Ureter (tissue), 1 donor: Measurements from ENCODE around the gene PTPMT1. TPM values are rescaled to one million over a fixed set of nuclear protein-coding genes. Genes with fewer than 3 reads are reported as not detected.
A peak's percentile ranks its signal among the peaks of the same experiment; 100 is the strongest.
"Not testable (repeated sequence)": the region's sequence is repeated elsewhere in the genome, so short reads cannot be mapped to it uniquely, and the experiment has no call there.

Experiments used
- DNase-seq: peaks from one replicate; pipeline ENCODE4 v3.0.0-alpha.2; 2020; ENCODE audit warnings: low spot score
- total RNA-seq: library from RNA; stranded (reverse); gene quantifications from one replicate; pipeline ENCODE4 v1.2.4, GENCODE V29; 2023
- donor health status: DM: yes; HTN: yes; CAD: no.

The PTPMT1 gene
- total RNA-seq, 1 donor from 2014 or later, result 26.8 TPM

GRCh38 chr11:47546274-47546673 lies 19.1 kb upstream of the PTPMT1 start:
- DNase-seq, result not testable (repeated sequence)

DNA sequence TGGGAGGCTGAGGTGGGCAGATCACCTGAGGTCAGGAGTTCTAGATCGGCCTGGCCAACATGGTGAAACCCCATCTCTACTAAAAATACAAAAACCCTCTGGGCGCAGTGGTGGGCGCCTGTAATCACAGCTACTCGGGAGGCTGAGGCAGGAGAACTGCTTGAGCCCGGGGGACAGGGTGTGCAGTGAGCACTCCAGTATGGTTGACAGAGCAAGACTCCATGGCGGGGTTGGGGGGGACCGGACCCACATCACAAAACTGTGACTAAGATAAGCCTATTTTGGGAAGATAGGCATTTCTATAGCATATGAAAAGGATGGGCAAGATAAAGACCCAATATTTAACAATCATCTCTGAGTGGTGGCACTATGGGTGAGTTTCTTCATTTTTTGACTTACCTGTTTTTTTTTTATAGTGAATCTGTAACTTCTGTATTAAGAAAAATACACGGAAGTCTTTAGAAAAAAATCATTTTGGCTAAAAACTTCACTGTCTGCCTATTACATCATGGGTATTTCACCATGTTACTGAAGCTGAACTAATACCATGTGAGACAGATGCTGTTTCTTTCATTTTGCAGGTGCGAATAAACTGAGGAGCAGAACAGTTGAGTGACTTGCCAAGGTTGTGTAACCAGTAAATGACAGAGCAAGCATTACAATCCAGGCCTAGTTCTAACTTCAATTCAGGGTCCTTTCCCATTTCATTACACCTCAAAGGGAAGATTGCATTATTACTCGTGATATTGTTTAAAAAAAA lies 14.9 kb upstream of the PTPMT1 start:
- DNase-seq, result no peak

- no peak for DNase-seq
These were observed 14.3 kb upstream of the PTPMT1 start for GRCh38 chr11:47551086-47551485.

DNA sequence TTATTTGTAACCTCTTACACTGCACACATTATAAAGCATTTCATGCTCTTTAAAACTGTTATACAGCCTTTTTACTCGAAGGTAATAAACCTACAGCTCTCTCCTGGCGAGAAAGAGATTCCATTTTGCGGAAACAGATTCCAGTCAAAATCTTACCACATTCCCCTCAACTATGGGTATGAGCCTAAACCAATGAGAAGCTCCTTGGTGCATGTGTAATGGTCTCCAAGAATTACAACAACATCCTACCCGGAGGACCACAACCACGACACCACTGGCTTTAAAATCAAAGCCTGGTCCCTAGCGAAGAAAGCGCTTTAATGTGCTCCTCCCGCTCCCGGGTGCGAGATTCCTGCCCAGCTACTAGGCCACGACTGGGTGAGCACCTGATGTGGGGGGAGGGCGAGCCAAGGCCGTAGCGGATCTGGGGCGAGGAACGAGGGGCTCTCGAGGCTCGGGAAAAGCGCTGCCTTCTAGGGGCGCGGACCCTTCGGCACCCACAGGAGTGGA lies 13.3 kb upstream of the PTPMT1 start:
- DNase-seq, result no peak

DNA sequence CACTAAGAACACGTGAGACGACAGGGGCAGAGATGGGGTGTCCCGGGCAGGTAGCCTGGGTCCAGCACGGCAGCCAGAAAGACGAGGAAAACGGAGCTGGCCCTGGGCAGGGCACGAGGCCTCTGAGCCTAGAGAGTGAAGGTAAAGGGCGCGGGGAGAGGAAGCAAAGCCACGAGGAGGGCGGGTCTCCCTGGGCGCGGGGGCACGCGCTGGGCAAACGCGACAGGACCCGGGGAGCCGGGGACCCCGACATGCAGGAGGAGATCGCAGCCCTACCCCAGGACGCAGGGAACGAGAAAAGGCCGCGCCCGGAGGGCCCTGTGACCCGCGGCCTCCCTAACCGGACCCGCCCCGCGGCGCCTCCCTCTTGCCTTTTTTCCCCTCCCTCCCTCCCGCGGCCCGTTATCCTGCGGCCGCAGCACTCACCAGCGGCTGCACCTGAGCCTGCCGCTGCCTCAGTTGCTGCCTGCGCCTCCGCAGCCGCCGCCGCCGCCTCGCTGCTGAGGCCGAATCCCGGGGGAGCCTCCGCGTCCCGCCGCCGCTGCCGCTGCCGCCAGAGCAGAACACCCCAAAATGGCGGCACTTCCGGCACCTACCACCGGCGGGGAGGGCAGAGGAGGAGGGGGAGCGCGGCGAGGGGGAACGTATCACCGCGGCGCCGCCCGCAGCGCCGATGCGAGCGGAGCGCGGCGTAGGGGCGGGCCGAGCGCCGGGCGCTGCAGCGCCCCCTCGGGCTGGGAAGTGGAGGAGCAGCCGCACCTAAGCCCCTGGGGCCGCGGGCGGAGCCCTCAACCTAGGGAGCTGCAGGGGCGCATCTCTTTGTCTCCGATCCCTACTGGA lies 12.6 kb upstream of the PTPMT1 start, which contains the start of gene CELF1:
CELF1 (minus strand) TSS at position 567 of the 840 bp plus-strand sequence. CDS start 53,609 bp downstream, outside the sequence.
- peak; percentile 92 for DNase-seq

DNA sequence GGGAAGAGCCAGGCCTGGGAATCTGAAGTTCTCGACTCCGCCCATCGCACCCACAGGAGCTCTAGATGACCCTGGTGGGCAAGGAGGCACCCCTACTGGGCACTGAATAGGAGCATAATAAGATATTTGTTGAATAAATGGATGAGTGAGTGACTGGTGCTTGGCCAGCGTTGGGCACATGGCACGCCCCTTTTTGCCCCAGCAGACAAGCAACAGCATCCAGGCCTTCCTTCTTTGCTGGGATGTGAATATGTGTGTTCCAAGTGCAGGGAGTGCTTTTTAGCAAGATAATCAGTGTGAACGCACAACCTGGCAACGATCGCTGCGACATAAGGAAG lies 12.0 kb upstream of the PTPMT1 start:
- no peak for DNase-seq

- not testable (repeated sequence) for DNase-seq
These were observed 8.4 kb upstream of the PTPMT1 start for GRCh38 chr11:47557004-47557403.

DNA sequence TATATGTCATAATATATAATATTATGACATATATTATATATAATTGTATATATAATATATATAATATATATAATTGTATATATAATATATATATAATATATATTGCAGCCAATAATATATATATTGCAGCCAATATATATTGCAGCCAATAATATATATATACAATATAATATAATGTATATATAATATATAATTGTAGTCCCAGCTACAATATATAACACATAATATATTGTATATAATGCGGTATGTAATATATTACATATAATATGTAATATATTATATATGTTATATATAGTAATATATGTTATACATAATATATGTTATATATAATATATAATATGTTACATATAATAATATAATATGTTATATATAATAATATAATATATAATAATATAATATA lies 6.7 kb upstream of the PTPMT1 start:
- no peak for DNase-seq

GRCh38 chr11:47560426-47560825 lies 5.0 kb upstream of the PTPMT1 start:
- DNase-seq, result no peak

GRCh38 chr11:47562393-47562792 lies 3.0 kb upstream of the PTPMT1 start:
- not testable (repeated sequence) for DNase-seq

GRCh38 chr11:47564366-47564765 lies 1.0 kb upstream of the PTPMT1 start:
- DNase-seq, result not testable (repeated sequence)

DNA sequence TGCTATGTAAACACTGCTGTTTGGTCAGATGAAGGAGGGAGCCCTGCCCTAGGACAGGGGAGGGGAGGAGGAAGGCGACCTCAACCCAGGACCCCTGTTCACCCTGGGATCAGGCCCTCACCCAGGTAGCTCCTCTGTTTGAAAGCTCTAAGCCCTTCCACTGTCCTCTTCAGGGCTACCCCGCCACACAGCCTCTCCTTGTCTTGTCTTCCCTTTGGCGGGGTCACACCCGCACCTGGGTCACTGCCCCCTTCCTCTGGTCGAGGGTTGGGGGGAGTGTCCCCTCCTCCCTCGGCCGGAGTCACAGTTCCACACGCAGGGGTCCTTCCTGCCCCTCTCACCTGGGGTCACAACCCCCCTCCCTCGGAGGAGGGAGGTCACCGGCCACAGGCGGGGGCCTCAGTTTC lies 463 bp upstream of the PTPMT1 start:
- no peak for DNase-seq

DNA sequence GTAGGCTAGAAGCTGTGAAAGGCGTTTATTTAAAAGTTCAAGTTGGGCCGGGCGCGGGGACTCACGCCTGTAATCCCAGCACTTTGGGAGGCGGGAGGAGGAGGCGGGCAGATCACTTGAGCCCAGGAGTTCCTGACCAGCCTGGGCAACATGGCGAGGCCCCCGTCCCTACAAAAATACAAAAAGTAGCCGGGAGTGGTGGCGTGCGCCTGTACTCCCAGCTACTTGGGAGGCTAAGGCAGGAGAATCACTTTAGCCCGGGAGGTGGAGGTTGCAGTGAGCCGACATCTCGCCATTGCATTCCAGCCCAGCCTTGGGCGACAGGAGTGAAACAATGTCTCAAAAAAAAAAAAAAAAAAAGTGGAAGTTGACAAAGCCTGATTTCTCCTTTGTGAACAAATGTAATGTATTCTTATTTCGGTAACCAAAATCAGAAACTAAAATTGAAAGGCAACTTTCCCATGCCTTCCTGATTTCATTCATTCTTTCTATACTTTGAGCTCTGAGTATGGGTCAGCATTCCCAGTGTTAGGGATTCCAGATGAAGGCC lies 825 bp downstream of the PTPMT1 start:
- no peak for DNase-seq

GRCh38 chr11:47569646-47570045 lies 4.2 kb downstream of the PTPMT1 start:
- no peak for DNase-seq

- no peak for DNase-seq
These were observed 5.4 kb downstream of the PTPMT1 start for GRCh38 chr11:47570651-47571356.

- no peak for DNase-seq
These were observed 5.9 kb downstream of the PTPMT1 start for GRCh38 chr11:47571357-47571729.

DNA sequence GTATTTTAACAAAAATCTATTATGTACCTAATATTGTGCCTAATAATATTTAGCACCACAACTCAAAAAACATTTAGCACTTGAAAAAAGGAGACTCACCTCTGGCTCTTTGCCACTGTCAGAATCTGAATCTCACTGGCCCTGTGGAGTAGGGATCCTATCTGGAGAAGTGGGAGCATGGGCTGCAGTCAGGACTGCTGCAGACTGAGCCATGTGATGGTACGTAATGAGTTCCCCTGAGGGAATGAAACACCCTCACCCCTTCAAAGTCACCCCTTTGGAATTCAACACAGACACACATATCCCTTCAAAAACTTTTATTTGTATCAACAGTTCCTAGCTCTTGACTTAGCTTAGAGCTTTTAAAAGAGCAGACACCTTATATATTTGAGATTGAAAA lies 6.5 kb downstream of the PTPMT1 start:
- no peak for DNase-seq

GRCh38 chr11:47572715-47573255 lies 7.4 kb downstream of the PTPMT1 start:
- no peak for DNase-seq

DNA sequence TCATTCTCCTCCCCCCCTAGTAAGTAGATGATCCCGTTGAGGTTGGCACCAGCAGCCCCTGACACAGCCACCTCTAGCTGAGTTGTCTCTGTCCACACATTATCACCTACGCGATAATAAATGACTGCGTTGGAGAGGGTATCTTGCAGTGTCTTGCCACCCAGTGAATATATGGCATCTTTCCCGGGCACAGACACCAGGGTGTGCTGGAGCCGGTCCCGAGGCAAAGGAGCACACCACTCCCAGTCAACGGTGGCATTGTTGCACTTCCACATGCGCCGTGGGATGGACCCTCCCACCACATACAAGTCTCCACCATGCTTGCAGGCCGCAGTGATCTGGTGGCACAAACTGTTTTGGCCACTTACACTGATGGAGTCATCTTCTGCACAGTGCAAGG lies 7.9 kb downstream of the PTPMT1 start:
- DNase-seq, result no peak

DNA sequence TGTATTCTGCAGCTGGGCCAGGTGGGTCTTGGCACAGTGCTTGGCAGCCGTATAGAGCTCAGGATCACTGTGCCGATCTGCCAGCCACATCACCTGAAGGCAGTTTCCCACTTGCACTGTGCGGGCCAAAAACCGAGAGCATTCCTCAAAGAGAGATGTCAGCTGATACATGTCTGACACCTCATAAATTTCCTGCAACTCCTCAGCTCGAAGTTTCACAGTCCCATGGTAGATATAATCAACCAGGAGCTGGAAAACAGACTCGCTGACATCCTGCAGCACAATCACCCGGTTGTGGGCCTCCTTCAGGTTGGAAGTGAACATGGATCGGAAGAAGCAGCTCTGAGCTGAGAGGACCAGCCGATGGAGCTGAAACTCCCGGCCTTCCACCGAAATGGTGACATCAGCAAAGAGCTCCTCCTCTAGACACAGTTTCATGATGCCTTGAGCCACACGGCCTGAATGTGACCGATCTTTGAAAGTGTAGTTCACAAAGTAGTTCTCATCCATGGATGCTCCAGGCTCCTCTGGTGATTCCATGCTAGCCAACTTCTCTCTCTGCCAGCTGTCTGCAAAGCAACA lies 12.2 kb downstream of the PTPMT1 start:
- no peak for DNase-seq
